Prostate gland (tissue), 2 donors: ENCODE measurements around the gene ADAM15. TPM values are rescaled to one million over a fixed set of nuclear protein-coding genes. Genes with fewer than 3 reads are reported as not detected.
A peak's percentile ranks its signal among the peaks of the same experiment; 100 is the strongest.

ENCODE experiments used
- DNase-seq: peaks from one replicate; pipeline ENCODE4 v3.0.0-alpha.2; 2019; ENCODE audit warnings: low spot score
- H3K27ac ChIP-seq, 2 donors: fragments of 200-600 bp; sonication (generic); 2 replicates each; pipeline ENCODE4 v1.5.1; 2017 to 2019
- H3K27me3 ChIP-seq: fragments of 200-600 bp; sonication (generic); replicated peaks from 2 replicates; pipeline ENCODE4 v1.5.1; 2019; ENCODE audit not compliant: insufficient read depth
- H3K36me3 ChIP-seq, 2 donors: fragments of 200-600 bp; sonication (generic); 1 replicate in 1 of 2; 2 replicates in 1 of 2; pipeline versions ENCODE4 v1.5.1 to v1.8.1; 2017 to 2019
- H3K4me1 ChIP-seq: fragments of 200-600 bp; sonication (generic); replicated peaks from 2 replicates; pipeline ENCODE4 v1.5.1; 2019
- H3K4me3 ChIP-seq, 2 donors: fragments of 200-600 bp; sonication (generic); 2 replicates each; pipeline ENCODE4 v1.5.1; 2017 to 2019
- H3K9me3 ChIP-seq: fragments of 200-600 bp; sonication (generic); 2 replicates; pipeline ENCODE4 v1.5.1; 2017
- POLR2A ChIP-seq: fragments of 450-650 bp; IDR thresholded peaks from one replicate; pipeline ENCODE4 v1.6.1; 2016; ENCODE audit warnings: antibody characterized with exemption, mild to moderate bottlenecking
- POLR2AphosphoS5 ChIP-seq: sonication (generic); formaldehyde crosslinking; IDR thresholded peaks from one replicate; pipeline ENCODE4 v1.6.1; 2017; ENCODE audit warnings: antibody characterized with exemption
- WGBS: methylation state at CpG from one replicate; pipeline ENCODE4 v1.1.5; 2018; 5-methylcytosine and 5-hydroxymethylcytosine counted together
- intact Hi-C: fragments of 100-400 bp; cut with DNase I; formaldehyde crosslinking; loops from one replicate; pipeline ENCODE4 v1.14.2; 2022
- total RNA-seq, 2 donors: library from RNA; depleted of rRNA; stranded (reverse); fragments of >200 nt; gene quantifications; one replicate each; pipeline ENCODE4 v1.1.0, GENCODE V29; 2016
- TF ChIP-seq, protein P1 (sequence below), 4 experiments: fragments of 200-600 bp in 2 of 4; fragments of 450-650 bp in 2 of 4; sonication (generic) in 2 of 4; IDR thresholded peaks; 1 replicate in 3 of 4; 2 replicates in 1 of 4; pipeline ENCODE4 v1.5.1; 2016 to 2019; ENCODE audit warnings: antibody characterized with exemption in 4 of 4, mild to moderate bottlenecking in 2 of 4, moderate library complexity in 2 of 4

The ADAM15 gene
- total RNA-seq, 2 donors from 2014 or later = 72.5 to 138 TPM

DNA sequence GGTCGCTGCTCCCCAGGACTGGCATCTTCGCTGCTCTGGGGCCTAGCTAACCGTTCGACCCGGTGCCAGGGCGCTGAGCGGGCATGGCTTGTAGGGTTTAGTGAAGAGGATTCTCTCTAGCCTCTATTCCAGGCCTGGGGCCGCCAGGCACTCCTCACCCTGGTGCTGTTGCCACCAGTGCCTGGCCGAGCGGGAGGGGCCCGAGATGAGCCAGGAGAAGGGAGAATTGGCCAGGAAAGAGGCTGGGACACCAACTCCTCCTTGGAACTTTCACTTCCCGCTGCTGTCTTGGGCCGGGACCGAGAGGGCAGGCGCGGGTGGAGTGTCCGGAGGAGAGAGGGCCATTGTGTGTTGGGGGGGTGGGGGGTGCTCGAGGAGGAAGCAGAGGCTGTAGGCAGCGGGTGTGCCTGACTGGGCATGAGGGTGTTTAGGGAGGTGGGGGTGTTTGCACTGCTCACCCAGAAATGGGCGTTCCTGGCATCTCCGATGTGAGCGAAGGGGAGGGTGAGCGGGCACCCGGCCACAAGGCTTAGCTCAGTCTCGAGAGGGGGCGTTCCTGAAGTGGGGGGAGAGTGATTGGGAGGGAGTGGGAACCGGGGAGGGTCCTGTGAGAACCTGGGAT lies 772 bp downstream of the ADAM15 start:
- Histone ChIP-seq H3K27me3 (no peaks in the 10 kb centered on the region), H3K9me3 (no peaks in the 10 kb centered on the region), H3K4me3 (peak overlapping the region; percentile 71 to 74), H3K36me3 (peaks cover 0 to 4% of the 10 kb centered on the region in 2 donors), H3K27ac (peak overlapping the region; percentile 92 to 93), H3K4me1 (peaks cover 19% of the 10 kb centered on the region)
- 2% methylated on average over 26 of the region's 27 CpGs for WGBS
- DNase-seq = peak; percentile 58
- peak; percentile 47 for TF ChIP-seq POLR2A
- peak; percentile 17 for TF ChIP-seq POLR2AphosphoS5
- TF ChIP-seq, protein P1, sequence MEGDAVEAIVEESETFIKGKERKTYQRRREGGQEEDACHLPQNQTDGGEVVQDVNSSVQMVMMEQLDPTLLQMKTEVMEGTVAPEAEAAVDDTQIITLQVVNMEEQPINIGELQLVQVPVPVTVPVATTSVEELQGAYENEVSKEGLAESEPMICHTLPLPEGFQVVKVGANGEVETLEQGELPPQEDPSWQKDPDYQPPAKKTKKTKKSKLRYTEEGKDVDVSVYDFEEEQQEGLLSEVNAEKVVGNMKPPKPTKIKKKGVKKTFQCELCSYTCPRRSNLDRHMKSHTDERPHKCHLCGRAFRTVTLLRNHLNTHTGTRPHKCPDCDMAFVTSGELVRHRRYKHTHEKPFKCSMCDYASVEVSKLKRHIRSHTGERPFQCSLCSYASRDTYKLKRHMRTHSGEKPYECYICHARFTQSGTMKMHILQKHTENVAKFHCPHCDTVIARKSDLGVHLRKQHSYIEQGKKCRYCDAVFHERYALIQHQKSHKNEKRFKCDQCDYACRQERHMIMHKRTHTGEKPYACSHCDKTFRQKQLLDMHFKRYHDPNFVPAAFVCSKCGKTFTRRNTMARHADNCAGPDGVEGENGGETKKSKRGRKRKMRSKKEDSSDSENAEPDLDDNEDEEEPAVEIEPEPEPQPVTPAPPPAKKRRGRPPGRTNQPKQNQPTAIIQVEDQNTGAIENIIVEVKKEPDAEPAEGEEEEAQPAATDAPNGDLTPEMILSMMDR (IDR thresholded peaks at IDR 0.05) = no peak
- intact Hi-C loops = loop anchor here (2.0 to 5.0 kb wide), 2 partner anchors 33 to 90 kb away; partner anchors contain the start of gene PYGO2

DNA sequence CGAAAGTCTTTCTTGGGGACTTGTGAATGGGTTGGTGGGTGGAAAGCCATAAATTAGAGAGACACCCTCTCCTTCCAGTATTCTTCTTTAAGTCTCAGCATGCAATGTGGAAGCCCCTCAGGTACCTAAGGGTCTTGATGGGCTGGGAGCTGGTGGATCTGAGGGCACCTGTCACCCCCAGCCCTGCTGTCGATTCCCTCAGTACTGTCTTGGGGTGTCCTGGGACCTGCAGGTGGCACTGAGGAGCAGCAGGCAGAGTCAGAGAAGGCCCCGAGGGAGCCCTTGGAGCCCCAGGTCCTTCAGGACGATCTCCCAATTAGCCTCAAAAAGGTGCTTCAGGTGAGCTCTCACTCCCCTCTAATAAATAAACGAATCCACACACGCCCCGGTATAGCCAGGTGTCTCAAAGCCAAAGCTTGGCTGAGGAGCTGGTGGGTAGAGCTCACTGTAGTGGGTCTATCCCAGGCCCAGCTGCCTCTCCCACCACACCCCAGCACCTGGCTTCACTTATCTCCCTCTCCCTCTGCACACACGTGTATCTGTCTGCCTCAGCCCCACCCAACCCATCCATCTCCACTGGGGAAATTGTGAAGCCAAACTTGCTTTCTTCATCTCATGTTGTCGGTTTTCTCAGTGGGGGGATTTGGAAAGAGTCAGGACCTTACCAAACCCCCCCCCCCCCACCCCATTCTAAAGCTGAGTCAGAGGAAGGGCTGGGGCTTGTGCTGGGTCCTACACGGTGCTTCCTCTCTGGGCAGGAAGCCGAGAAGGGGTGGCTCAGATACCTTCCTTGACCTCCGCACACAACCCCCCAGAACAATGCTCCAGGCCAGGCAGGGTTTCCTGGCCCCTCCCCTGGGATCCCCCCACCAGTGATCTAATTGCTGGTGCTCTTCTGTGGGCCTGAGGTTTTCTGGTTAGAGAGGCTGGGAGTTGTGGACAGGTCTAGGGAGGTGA lies 1.6 kb downstream of the ADAM15 start:
- intact Hi-C loops = loop anchor here (5.0 kb wide), 1 partner anchor 90 kb away; the partner anchor contains the start of gene PYGO2
- peaks cover 19% of the 10 kb centered on the region for H3K4me1 ChIP-seq
- no peaks in the 10 kb centered on the region for H3K27me3 ChIP-seq
- H3K9me3 ChIP-seq = no peaks in the 10 kb centered on the region
- peak overlapping the region; percentile 71 to 74 for H3K4me3 ChIP-seq
- WGBS = 32% methylated on average over 12 of the region's 12 CpGs
- peak overlapping the region; percentile 92 to 93 for H3K27ac ChIP-seq
- H3K36me3 ChIP-seq = peaks cover 0 to 5% of the 10 kb centered on the region in 2 donors
- peak; percentile 37 for DNase-seq
- TF ChIP-seq, protein P1 (IDR thresholded peaks at IDR 0.05) = peak in 2 of 4 experiments; percentile 38 to 52
- no peak for TF ChIP-seq POLR2A

DNA sequence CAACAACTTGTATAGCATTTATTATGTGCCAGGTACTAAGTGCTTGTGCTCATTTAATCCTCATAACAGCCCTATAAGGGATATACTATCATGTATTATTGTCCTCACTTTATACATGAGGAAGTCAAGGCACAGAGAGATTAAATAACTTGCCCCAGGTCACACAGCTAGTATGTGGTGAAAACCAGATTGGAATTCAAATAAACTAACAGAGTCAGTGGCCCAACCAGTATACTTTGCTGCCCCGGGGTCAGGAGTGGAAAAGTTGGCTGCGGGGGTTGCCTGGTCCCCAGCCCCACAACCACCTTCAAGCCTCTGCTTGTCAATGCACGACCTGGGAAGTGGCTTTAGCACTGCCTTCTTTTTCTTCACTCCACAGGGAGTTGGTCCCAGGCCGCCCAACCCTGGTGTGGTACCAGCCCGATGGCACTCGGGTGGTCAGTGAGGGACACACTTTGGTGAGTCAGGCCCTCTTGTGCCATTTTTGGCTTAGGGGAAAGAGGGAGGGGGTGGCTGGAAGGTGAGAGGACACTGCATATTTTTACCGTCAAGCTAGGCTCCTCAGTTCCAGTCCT lies 2.5 kb downstream of the ADAM15 start:
- H3K4me3 ChIP-seq = no peak overlapping the region
- TF ChIP-seq, protein P1 (IDR thresholded peaks at IDR 0.05) = no peak
- no peak for TF ChIP-seq POLR2AphosphoS5
- no peak for TF ChIP-seq POLR2A
- peaks cover 0 to 13% of the 10 kb centered on the region in 2 donors for H3K36me3 ChIP-seq
- no peaks in the 10 kb centered on the region for H3K9me3 ChIP-seq
- intact Hi-C loops = loop anchor here (5.0 kb wide), 1 partner anchor 91 kb away; the partner anchor contains the start of gene PYGO2
- peaks cover 17% of the 10 kb centered on the region for H3K4me1 ChIP-seq
- no peak for DNase-seq
- no peak overlapping the region for H3K27ac ChIP-seq
- H3K27me3 ChIP-seq = no peaks in the 10 kb centered on the region
- WGBS = 72% methylated on average over 7 of the region's 7 CpGs

DNA sequence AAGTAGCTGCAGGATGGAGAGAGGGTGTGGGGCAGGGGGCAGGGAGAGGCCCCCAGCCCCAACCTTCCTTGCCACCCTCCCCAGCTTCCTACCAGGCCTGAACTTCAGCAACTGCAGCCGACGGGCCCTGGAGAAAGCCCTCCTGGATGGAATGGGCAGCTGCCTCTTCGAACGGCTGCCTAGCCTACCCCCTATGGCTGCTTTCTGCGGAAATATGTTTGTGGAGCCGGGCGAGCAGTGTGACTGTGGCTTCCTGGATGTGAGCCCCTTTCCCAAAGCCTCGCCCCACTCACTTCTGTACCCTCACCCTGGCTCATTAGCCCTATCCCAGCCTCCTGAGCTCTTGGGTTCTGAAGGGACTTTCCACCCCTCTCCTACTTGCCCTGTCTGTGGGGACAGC lies 6.0 kb downstream of the ADAM15 start:
- Histone ChIP-seq H3K27ac (no peak overlapping the region), H3K9me3 (no peaks in the 10 kb centered on the region), H3K4me1 (no peaks in the 10 kb centered on the region), H3K36me3 (peaks cover 0 to 16% of the 10 kb centered on the region in 2 donors), H3K4me3 (no peak overlapping the region), H3K27me3 (no peaks in the 10 kb centered on the region)
- TF ChIP-seq POLR2AphosphoS5 = no peak
- TF ChIP-seq, protein P1 (IDR thresholded peaks at IDR 0.05) = no peak
- no peak for TF ChIP-seq POLR2A
- WGBS = 94% methylated on average over 8 of the region's 8 CpGs
- intact Hi-C loops = no loop called here
- no peak for DNase-seq
